ENCODE data around the gene RFX2. TPM values are rescaled to one million over a fixed set of nuclear protein-coding genes. Genes with fewer than 3 reads are reported as not detected.
A peak's percentile ranks its signal among the peaks of the same experiment; 100 is the strongest.
"Not testable (repeated sequence)": the region's sequence is repeated elsewhere in the genome, so short reads cannot be mapped to it uniquely, and the experiment has no call there.

The RFX2 gene
- total and polyA plus RNA-seq, 4 donors = 13.1 to 54.2 (median 20.0) TPM

GRCh38 chr19:5964816-5965565, 145.3 kb downstream of the RFX2 start:
- Histone ChIP-seq H3K4me1 (ENCODE audit: control insufficient read depth in 5 of 5, insufficient read depth in 5 of 5, low read length in 5 of 5) (peaks cover 44 to 64% (median 54%) of the 10 kb centered on the region in 5 donors), H3K27ac (ENCODE audit: low read depth in 1 of 2, low read length in 1 of 2) (peak overlapping the region; percentile 4 to 45), H3K9ac (ENCODE audit: insufficient read depth in 1 of 2, low read length in 2 of 2) (no peak overlapping the region), H3K27me3 (ENCODE audit: control insufficient read depth in 3 of 3, insufficient read depth in 3 of 3, low read length in 2 of 3) (no peaks in the 10 kb centered on the region), H3K4me3 (no peak overlapping the region), H3K36me3 (ENCODE audit: control insufficient read depth in 4 of 4, insufficient read depth in 4 of 4, low read length in 4 of 4) (no peaks in the 10 kb centered on the region), H3K9me3 (ENCODE audit: control insufficient read depth in 4 of 4, insufficient read depth in 3 of 4, low read length in 3 of 4) (no peaks in the 10 kb centered on the region)
- DNase-seq (no peak), ATAC-seq (ENCODE audit: insufficient read depth, low FRiP score) (no peak)
- TF ChIP-seq CTCF (IDR thresholded peaks at IDR 0.05; ENCODE audit: control extremely low read depth, extremely low read depth) = no peak
- WGBS, 2 donors = 85 to 88% methylated on average over 4 to 5 of the region's 5 CpGs

GRCh38 chr19:5963855-5964254, 146.4 kb downstream of the RFX2 start:
- Histone ChIP-seq H3K27ac (ENCODE audit: low read depth in 1 of 2, low read length in 1 of 2) (peak overlapping the region; percentile 17 to 42), H3K27me3 (ENCODE audit: control insufficient read depth in 3 of 3, insufficient read depth in 3 of 3, low read length in 2 of 3) (no peaks in the 10 kb centered on the region), H3K4me1 (ENCODE audit: control insufficient read depth in 5 of 5, insufficient read depth in 5 of 5, low read length in 5 of 5) (peaks cover 41 to 74% (median 64%) of the 10 kb centered on the region in 5 donors), H3K9ac (ENCODE audit: insufficient read depth in 1 of 2, low read length in 2 of 2) (no peak overlapping the region), H3K4me3 (no peak overlapping the region), H3K36me3 (ENCODE audit: control insufficient read depth in 4 of 4, insufficient read depth in 4 of 4, low read length in 4 of 4) (no peaks in the 10 kb centered on the region), H3K9me3 (ENCODE audit: control insufficient read depth in 4 of 4, insufficient read depth in 3 of 4, low read length in 3 of 4) (no peaks in the 10 kb centered on the region)
- WGBS, 2 donors = 87 to 95% methylated on average over 7 of the region's 7 CpGs
- ATAC-seq (ENCODE audit: insufficient read depth, low FRiP score) (no peak), DNase-seq (no peak)
- no peak for TF ChIP-seq CTCF (IDR thresholded peaks at IDR 0.05; ENCODE audit: control extremely low read depth, extremely low read depth)

GRCh38 chr19:5963259-5963658, 147.0 kb downstream of the RFX2 start:
- ATAC-seq (ENCODE audit: insufficient read depth, low FRiP score); H3K9ac ChIP-seq (ENCODE audit: insufficient read depth in 1 of 2, low read length in 2 of 2); H3K36me3 ChIP-seq (ENCODE audit: control insufficient read depth in 4 of 4, insufficient read depth in 4 of 4, low read length in 4 of 4); H3K9me3 ChIP-seq (ENCODE audit: control insufficient read depth in 4 of 4, insufficient read depth in 3 of 4, low read length in 3 of 4); H3K4me3 ChIP-seq; DNase-seq; H3K27me3 ChIP-seq (ENCODE audit: control insufficient read depth in 3 of 3, insufficient read depth in 3 of 3, low read length in 2 of 3): not testable (repeated sequence)
- H3K27ac ChIP-seq (ENCODE audit: low read depth in 1 of 2, low read length in 1 of 2) = peak overlapping the region in 1 of 2 donors; percentile 23
- 89 to 92% methylated on average over 6 of the region's 6 CpGs for WGBS, 2 donors
- peaks cover 36 to 73% (median 63%) of the 10 kb centered on the region in 5 donors for H3K4me1 ChIP-seq (ENCODE audit: control insufficient read depth in 5 of 5, insufficient read depth in 5 of 5, low read length in 5 of 5)

- Histone ChIP-seq H3K27ac (ENCODE audit: low read depth in 1 of 2, low read length in 1 of 2) (peak overlapping the region; percentile 21 to 94), H3K27me3 (ENCODE audit: control insufficient read depth in 3 of 3, insufficient read depth in 3 of 3, low read length in 2 of 3) (no peaks in the 10 kb centered on the region), H3K4me1 (ENCODE audit: control insufficient read depth in 5 of 5, insufficient read depth in 5 of 5, low read length in 5 of 5) (peaks cover 34 to 68% (median 57%) of the 10 kb centered on the region in 5 donors), H3K9me3 (ENCODE audit: control insufficient read depth in 4 of 4, insufficient read depth in 3 of 4, low read length in 3 of 4) (no peaks in the 10 kb centered on the region), H3K36me3 (ENCODE audit: control insufficient read depth in 4 of 4, insufficient read depth in 4 of 4, low read length in 4 of 4) (peaks cover 0 to 5% (median 0%) of the 10 kb centered on the region in 4 donors), H3K9ac (ENCODE audit: insufficient read depth in 1 of 2, low read length in 2 of 2) (peak overlapping the region; percentile 48 to 66), H3K4me3 (no peak overlapping the region)
- TF ChIP-seq CTCF (IDR thresholded peaks at IDR 0.05; ENCODE audit: control extremely low read depth, extremely low read depth) = no peak
- DNase-seq (peak; percentile 73 to 89 (median 85)), ATAC-seq (ENCODE audit: insufficient read depth, low FRiP score) (peak; percentile 80)
- WGBS, 2 donors = 31 to 33% methylated on average over 29 of the region's 29 CpGs
Measured at GRCh38 chr19:5961969-5962945, 148.0 kb downstream of the RFX2 start.

- H3K4me1 ChIP-seq (ENCODE audit: control insufficient read depth in 5 of 5, insufficient read depth in 5 of 5, low read length in 5 of 5) = peaks cover 27 to 63% (median 57%) of the 10 kb centered on the region in 5 donors
- H3K9ac ChIP-seq (ENCODE audit: insufficient read depth in 1 of 2, low read length in 2 of 2) = peak overlapping the region in 1 of 2 donors; percentile 56
- DNase-seq; H3K27me3 ChIP-seq (ENCODE audit: control insufficient read depth in 3 of 3, insufficient read depth in 3 of 3, low read length in 2 of 3); H3K9me3 ChIP-seq (ENCODE audit: control insufficient read depth in 4 of 4, insufficient read depth in 3 of 4, low read length in 3 of 4); ATAC-seq (ENCODE audit: insufficient read depth, low FRiP score); H3K4me3 ChIP-seq; H3K36me3 ChIP-seq (ENCODE audit: control insufficient read depth in 4 of 4, insufficient read depth in 4 of 4, low read length in 4 of 4): not testable (repeated sequence)
- H3K27ac ChIP-seq (ENCODE audit: low read depth in 1 of 2, low read length in 1 of 2) = peak overlapping the region; percentile 21 to 94
- WGBS, 2 donors = 33 to 44% methylated on average over 6 of the region's 6 CpGs
Measured at GRCh38 chr19:5961641-5961968, 148.7 kb downstream of the RFX2 start.
